K562 (cell line): ENCODE results near the gene FANCC. TPM values are rescaled to one million over a fixed set of nuclear protein-coding genes. Genes with fewer than 3 reads are reported as not detected.

Experiments
- ATAC-seq: fragments of 200-7000 bp; cut with Tn5 transposase; 3 replicates; pipeline ENCODE4 v1.9.1; 2020; ENCODE audit warnings: moderate library complexity
- BruUV-seq: library from RNA; stranded (reverse); fragments of 400-500 nt; replicated peaks from 2 replicates; lab custom pipeline; 2021; lab: Mats Ljungman, UMichigan
- CTCF ChIA-PET: fragments of 300-600 bp; formaldehyde crosslinking; extraction: SDS; loops from one replicate; lab custom pipeline; 2021; ENCODE audit warnings: low intra/inter-chr PET ratio; lab: Yijun Ruan, JAX
- POLR2A ChIA-PET: fragments of 300-600, 350-650 bp; sonication (Branson Sonifier 250); formaldehyde crosslinking; extraction: SDS; loops from one replicate; lab custom pipeline; 2021; ENCODE audit warnings: antibody characterized with exemption, inconsistent platforms; lab: Yijun Ruan, JAX
- DNase-seq, 4 experiments: peaks; one replicate each; pipeline versions ENCODE4 v3.0.0 to v3.0.0-alpha.2; 2011 to 2018; ENCODE audit warnings: low spot score in 3 of 4, mixed read lengths in 3 of 4; ENCODE audit errors: extremely low read depth in 1 of 4
- FAIRE-seq: peaks from 2 replicates; lab custom pipeline; 2011; peaks lifted over from hg19 to GRCh38; lab: Jason Lieb, UNC
- H2AFZ ChIP-seq: 2 replicates; pipeline ENCODE4 v1.6.0; 2011; ENCODE audit warnings: low read depth, low read length, control low read depth, inconsistent platforms
- H3K27ac ChIP-seq: fragments of 200-600 bp; 3 replicates; pipeline ENCODE4 v1.8.0; 2011; ENCODE audit warnings: low read depth, mild to moderate bottlenecking, control low read depth, inconsistent platforms, low read length, moderate library complexity, mixed read lengths; ENCODE audit errors: extremely low read depth
- H3K27me3 ChIP-seq, 2 experiments: fragments of 300-600 bp in 1 of 2; 2 replicates in 1 of 2; 3 replicates in 1 of 2; pipeline versions ENCODE4 v1.6.0 to v1.8.0; 2011; ENCODE audit warnings: inconsistent platforms in 2 of 2, low read length in 2 of 2, mild to moderate bottlenecking in 1 of 2, mixed read lengths in 1 of 2, moderate library complexity in 1 of 2; ENCODE audit not compliant: control insufficient read depth in 2 of 2, insufficient read depth in 2 of 2
- H3K36me3 ChIP-seq: fragments of 300-600 bp; 3 replicates; pipeline ENCODE4 v1.8.0; 2011; ENCODE audit warnings: mild to moderate bottlenecking, low read length, inconsistent platforms; ENCODE audit not compliant: control insufficient read depth, insufficient read depth
- H3K4me1 ChIP-seq, 2 experiments: fragments of 200-600 bp in 1 of 2; replicated peaks in 1 of 2; 2 replicates in 1 of 2; 3 replicates in 1 of 2; pipeline versions ENCODE4 v1.5.1 to v1.8.0; 2011; ENCODE audit warnings: inconsistent platforms in 2 of 2, low read length in 2 of 2, mild to moderate bottlenecking in 1 of 2, mixed read lengths in 1 of 2, moderate library complexity in 1 of 2; ENCODE audit not compliant: control insufficient read depth in 2 of 2, insufficient read depth in 2 of 2
- H3K4me2 ChIP-seq: 2 replicates; pipeline ENCODE4 v1.6.1; 2011; ENCODE audit warnings: low read length, control low read depth, inconsistent platforms, mixed read lengths; ENCODE audit not compliant: insufficient read depth
- H3K4me3 ChIP-seq: fragments of 200-600 bp; sonication (generic), shearing (Covaris generic); 2 replicates; pipeline ENCODE4 v1.5.1; 2016; ENCODE audit warnings: control low read depth, inconsistent platforms
- H3K79me2 ChIP-seq: fragments of 200-600 bp; 3 replicates; pipeline ENCODE4 v1.8.0; 2011; ENCODE audit warnings: low read length, inconsistent platforms; ENCODE audit not compliant: control insufficient read depth, insufficient read depth
- H3K9ac ChIP-seq, 2 experiments: 2 replicates each; pipeline versions ENCODE4 v1.6.0 to v1.6.1; 2011; ENCODE audit warnings: low read depth in 2 of 2, low read length in 2 of 2, control low read depth in 1 of 2, inconsistent platforms in 1 of 2, mild to moderate bottlenecking in 1 of 2, mixed read lengths in 1 of 2; ENCODE audit not compliant: insufficient read depth in 1 of 2
- H3K9me1 ChIP-seq: one replicate; pipeline ENCODE4 v1.6.0; 2011; ENCODE audit warnings: inconsistent platforms, mild to moderate bottlenecking, low read length, moderate library complexity; ENCODE audit not compliant: control insufficient read depth, insufficient read depth
- H3K9me3 ChIP-seq: replicated peaks from 2 replicates; pipeline ENCODE4 v1.5.1; 2011; ENCODE audit warnings: low read depth, low read length, inconsistent platforms; ENCODE audit not compliant: control insufficient read depth, insufficient read depth
- H4K20me1 ChIP-seq: replicated peaks from 2 replicates; pipeline ENCODE4 v1.6.1; 2011; ENCODE audit warnings: low read length, inconsistent platforms, mixed read lengths; ENCODE audit not compliant: control insufficient read depth, insufficient read depth
- BDP1 ChIP-seq: IDR thresholded peaks from 3 replicates; pipeline ENCODE4 v1.6.1; 2011; ENCODE audit not compliant: insufficient read length, insufficient read depth
- CC2D1A ChIP-seq: fragments of 450-650 bp; IDR thresholded peaks from 2 replicates; pipeline ENCODE4 v1.6.1; 2017; ENCODE audit warnings: mild to moderate bottlenecking
- HOMEZ ChIP-seq: fragments of 250-450 bp; sonication (Bioruptor Pico); IDR thresholded peaks from 2 replicates; pipeline ENCODE4 v1.4.0; 2020; ENCODE audit warnings: mild to moderate bottlenecking, moderate library complexity
- LEF1 ChIP-seq: fragments of 450-650 bp; IDR thresholded peaks from 2 replicates; pipeline ENCODE4 v1.6.1; 2016; ENCODE audit warnings: mild to moderate bottlenecking
- MAFG ChIP-seq: fragments of 450-650 bp; conservative IDR thresholded peaks from 2 replicates; pipeline ENCODE4 v1.6.1; 2016; ENCODE audit warnings: missing genetic modification characterization, missing compliant biosample characterization
- MEIS2 ChIP-seq: fragments of 450-650 bp; IDR thresholded peaks from 2 replicates; pipeline ENCODE4 v1.6.1; 2014; ENCODE audit warnings: mild to moderate bottlenecking; ENCODE audit not compliant: partially characterized antibody
- MIER1 ChIP-seq: fragments of 450-650 bp; IDR thresholded peaks from 2 replicates; pipeline ENCODE4 v1.6.1; 2016; ENCODE audit warnings: antibody characterized with exemption, mild to moderate bottlenecking, low read depth
- PHB2 ChIP-seq: fragments of 450-650 bp; IDR thresholded peaks from 2 replicates; pipeline ENCODE4 v1.6.1; 2017; ENCODE audit warnings: low read depth
- SAP30 ChIP-seq: fragments of 200-600 bp; sonication (generic); IDR thresholded peaks from 2 replicates; pipeline ENCODE4 v1.6.1; 2012; ENCODE audit warnings: borderline replicate concordance, low read depth, mild to moderate bottlenecking, moderate library complexity, low read length, control low read depth, inconsistent platforms; ENCODE audit not compliant: insufficient read depth, poor library complexity, severe bottlenecking
- VEZF1 ChIP-seq: fragments of 200-800 bp; sonication (Bioruptor generic); IDR thresholded peaks from 2 replicates; pipeline ENCODE4 v1.6.1; 2017; ENCODE audit warnings: missing genetic modification characterization, missing compliant biosample characterization
- ZBTB1 ChIP-seq: sonication (generic); formaldehyde crosslinking; IDR thresholded peaks from 2 replicates; pipeline ENCODE4 v1.8.1; 2023; ENCODE audit warnings: missing genetic modification reagents, low read depth, mild to moderate bottlenecking, borderline replicate concordance
- ZNF12 ChIP-seq: sonication (generic); formaldehyde crosslinking; IDR thresholded peaks from 2 replicates; pipeline ENCODE4 v1.4.0; 2020; ENCODE audit warnings: mild to moderate bottlenecking, missing genetic modification reagents
- ZNF583 ChIP-seq: fragments of 250-450 bp; sonication (Bioruptor Pico); IDR thresholded peaks from 2 replicates; pipeline ENCODE4 v1.4.0; 2020
- ZNF668 ChIP-seq: fragments of 250-450 bp; sonication (Bioruptor Pico); IDR thresholded peaks from 2 replicates; pipeline ENCODE4 v1.8.0; 2022; ENCODE audit warnings: mild to moderate bottlenecking, inconsistent platforms
- ZNF695 ChIP-seq: fragments of 450-650 bp; formaldehyde crosslinking; IDR thresholded peaks from 2 replicates; pipeline ENCODE4 v1.4.0; 2020; ENCODE audit warnings: mild to moderate bottlenecking, moderate library complexity
- WGBS: fragments of 100-300 bp; shearing (Covaris generic); methylation state at CpG from one replicate; pipeline ENCODE4 v1.1.6; 2016; ENCODE audit warnings: low coverage, mixed read lengths; ENCODE audit not compliant: insufficient coverage; ENCODE audit errors: missing lambda C conversion rate; 5-methylcytosine and 5-hydroxymethylcytosine counted together
- in situ Hi-C: fragments of 300-500 bp; cut with MboI; formaldehyde crosslinking; loops from 4 replicates; pipeline ENCODE4 v1.15.0; 2018; ENCODE audit warnings: inconsistent platforms, mixed read lengths
- intact Hi-C: fragments of 100-400 bp; cut with micrococcal nuclease; formaldehyde crosslinking; loops from 2 replicates; pipeline ENCODE4 v1.14.2; 2022
- polyA plus RNA-seq, 8 experiments: library from polyadenylated mRNA; depleted of rRNA in 4 of 8; stranded (reverse) in 5 of 8; unstranded in 3 of 8; fragments of >200 nt; fragmentation: Nextera tagmentation in 2 of 8; fragmentation: Illumina TruSeq in 1 of 8; extraction: Ambion mirVana in 2 of 8; extraction: Trizol in 1 of 8; gene quantifications; 2 replicates each; pipeline versions ENCODE4 v1.2.1 to v1.2.3, GENCODE V29; 2011 to 2014; ENCODE audit warnings: inconsistent platforms in 1 of 8, missing spikeins in 1 of 8
- total RNA-seq, 7 experiments: library from RNA; depleted of rRNA in 6 of 7; stranded (reverse); fragments of >200 nt in 6 of 7; fragmentation: Illumina TruSeq in 2 of 7; extraction: Trizol in 2 of 7; gene quantifications; 2 replicates each; pipeline versions ENCODE4 v1.2.1 to v1.2.3, GENCODE V29; 2011 to 2021; ENCODE audit warnings: low replicate concordance in 1 of 7

FANCC gene
- total and polyA plus RNA-seq, 9 of the 15 experiments (the other 6 are each of a cell fraction or from before 2014, with no cell fraction given) = 4.6 to 18.4 (median 14.2) TPM

GRCh38 chr9:95215336-95215898 lies 102.1 kb downstream of the FANCC start:
- POLR2A ChIA-PET = interaction anchor here (0.5 kb wide), 1 partner anchor 17 kb away, joined by 3 read pairs; no protein-coding TSS in a partner anchor
- Histone ChIP-seq H3K9ac (no peak overlapping the region), H3K27me3 (no peaks in the 10 kb centered on the region), H2AFZ (no peak overlapping the region), H3K27ac (no peak overlapping the region), H3K4me2 (no peak overlapping the region), H3K79me2 (no peaks in the 10 kb centered on the region), H3K9me3 (no peaks in the 10 kb centered on the region), H3K36me3 (no peaks in the 10 kb centered on the region), H3K9me1 (no peaks in the 10 kb centered on the region), H3K4me3 (no peak overlapping the region), H3K4me1 (peaks cover 0 to 5% of the 10 kb centered on the region in 2 experiments; a peak in 2 of 5 replicates), H4K20me1 (no peaks in the 10 kb centered on the region)
- DNase-seq (no peak), ATAC-seq (no peak), FAIRE-seq (no peak)
- intact Hi-C loops (no loop called here), in situ Hi-C loops (no loop called here)
- 39% methylated on average over 5 of the region's 5 CpGs for WGBS
- CTCF ChIA-PET = no interaction called here
- no peak for TF ChIP-seq PHB2
- TF ChIP-seq LEF1 = no peak
- BruUV-seq = no TSS peak

- H3K4me3 ChIP-seq = no peak overlapping the region
- no peak for ATAC-seq
- no peaks in the 10 kb centered on the region for H3K36me3 ChIP-seq
- no TSS peak for BruUV-seq
- H3K9ac ChIP-seq = no peak overlapping the region
- H3K27me3 ChIP-seq = no peaks in the 10 kb centered on the region
- in situ Hi-C loops = no loop called here
- no peaks in the 10 kb centered on the region for H3K79me2 ChIP-seq
- H3K27ac ChIP-seq = no peak overlapping the region
- ChIA-PET POLR2A (no interaction called here), CTCF (no interaction called here)
- no peaks in the 10 kb centered on the region for H4K20me1 ChIP-seq
- no peaks in the 10 kb centered on the region for H3K9me1 ChIP-seq
- no peak overlapping the region for H3K4me2 ChIP-seq
- peaks cover 0 to 5% of the 10 kb centered on the region in 2 experiments; a peak in 2 of 5 replicates for H3K4me1 ChIP-seq
- H3K9me3 ChIP-seq = no peaks in the 10 kb centered on the region
- intact Hi-C loops = no loop called here
- no peak for FAIRE-seq
- DNase-seq = no peak
- H2AFZ ChIP-seq = no peak overlapping the region
- TF ChIP-seq VEZF1 (CRISPR knock-in tag) = no peak
- no peak for TF ChIP-seq SAP30
- no peak for TF ChIP-seq ZNF583 (CRISPR knock-in tag)
- no peak for TF ChIP-seq ZBTB1 (CRISPR knock-in tag)
- no peak for TF ChIP-seq MIER1
- TF ChIP-seq CC2D1A = no peak
- TF ChIP-seq ZNF668 (CRISPR knock-in tag) = no peak
- no peak for TF ChIP-seq ZNF12 (CRISPR knock-in tag)
- no peak for TF ChIP-seq HOMEZ (CRISPR knock-in tag)
- peak; percentile 43 for TF ChIP-seq MEIS2
- TF ChIP-seq MAFG = peak; percentile 32; the same call in 1 of the 2 replicates
- no peak for TF ChIP-seq BDP1
- TF ChIP-seq ZNF695 (CRISPR knock-in tag) = no peak
Observed at GRCh38 chr9:95213117-95213516, 104.4 kb downstream of the FANCC start.
